HEK293 (cell line): ENCODE measurements around the gene FAM216B.
"Not testable (repeated sequence)": the region's sequence is repeated elsewhere in the genome, so short reads cannot be mapped to it uniquely, and the experiment has no call there.

ENCODE experiments used
- CTCF ChIA-PET: fragments of 350-600 bp; formaldehyde crosslinking; extraction: SDS; loops from one replicate; lab custom pipeline; 2021; ENCODE audit warnings: antibody characterized with exemption; lab: Yijun Ruan, JAX
- POLR2A ChIA-PET: fragments of 300-600 bp; formaldehyde crosslinking; extraction: SDS; loops from one replicate; lab custom pipeline; 2020; ENCODE audit warnings: antibody characterized with exemption, inconsistent platforms; lab: Yijun Ruan, JAX
- H3K27ac ChIP-seq: fragments of 200-500 bp; sonication (Bioruptor generic); 2 replicates; pipeline ENCODE4 v1.5.1; 2014; ENCODE audit warnings: low read depth, low read length, control low read depth, inconsistent platforms; ENCODE audit errors: extremely low read depth
- H3K36me3 ChIP-seq, 2 experiments: fragments of 200-500 bp in 1 of 2; sonication (Bioruptor generic) in 1 of 2; 1 replicate in 1 of 2; 2 replicates in 1 of 2; pipeline ENCODE4 v1.5.1; 2014 to 2017; ENCODE audit warnings: inconsistent platforms in 2 of 2, low read length in 2 of 2; ENCODE audit not compliant: control insufficient read depth in 2 of 2, insufficient read depth in 1 of 2
- H3K4me1 ChIP-seq: fragments of 200-500 bp; sonication (Bioruptor generic); 2 replicates; pipeline ENCODE4 v1.5.1; 2014; ENCODE audit warnings: mild to moderate bottlenecking, low read length, inconsistent platforms; ENCODE audit not compliant: control insufficient read depth, insufficient read depth
- H3K4me3 ChIP-seq: 2 replicates; pipeline ENCODE4 v1.5.1; 2011; ENCODE audit warnings: low read depth, mild to moderate bottlenecking, control low read depth, low read length, moderate library complexity
- H3K9me3 ChIP-seq: fragments of 200-500 bp; sonication (Bioruptor generic); 2 replicates; pipeline ENCODE4 v1.5.1; 2014; ENCODE audit warnings: low read depth, low read length, inconsistent platforms; ENCODE audit not compliant: control insufficient read depth, insufficient read depth
- ATF2 ChIP-seq: fragments of 450-650 bp; formaldehyde crosslinking; IDR thresholded peaks from 2 replicates; pipeline ENCODE4 v1.5.1; 2016; ENCODE audit warnings: missing biosample characterization, missing genetic modification characterization, low read depth
- EGR2 ChIP-seq: fragments of 450-650 bp; formaldehyde crosslinking; IDR thresholded peaks from 2 replicates; pipeline ENCODE4 v1.5.1; 2016; ENCODE audit warnings: low read depth, missing biosample characterization, missing genetic modification characterization
- GFI1B ChIP-seq: fragments of 450-650 bp; formaldehyde crosslinking; IDR thresholded peaks from 2 replicates; pipeline ENCODE4 v1.5.1; 2016; ENCODE audit warnings: missing biosample characterization, missing genetic modification characterization
- ZBTB48 ChIP-seq: fragments of 450-650 bp; formaldehyde crosslinking; IDR thresholded peaks from 2 replicates; pipeline ENCODE4 v1.5.1; 2016; ENCODE audit warnings: missing biosample characterization, missing genetic modification characterization
- ZBTB8A ChIP-seq: fragments of 450-650 bp; formaldehyde crosslinking; IDR thresholded peaks from 2 replicates; pipeline ENCODE4 v1.5.1; 2016; ENCODE audit warnings: missing biosample characterization, missing genetic modification characterization
- ZFHX2 ChIP-seq: fragments of 450-650 bp; formaldehyde crosslinking; conservative IDR thresholded peaks from 2 replicates; pipeline ENCODE4 v1.5.1; 2016; ENCODE audit warnings: missing biosample characterization, missing genetic modification characterization
- ZFP37 ChIP-seq: fragments of 450-650 bp; formaldehyde crosslinking; IDR thresholded peaks from 2 replicates; pipeline ENCODE4 v1.5.1; 2016; ENCODE audit warnings: missing biosample characterization, missing genetic modification characterization
- ZIC2 ChIP-seq: fragments of 450-650 bp; formaldehyde crosslinking; IDR thresholded peaks from 2 replicates; pipeline ENCODE4 v1.5.1; 2016; ENCODE audit warnings: missing biosample characterization, missing genetic modification characterization
- ZNF121 ChIP-seq: fragments of 450-650 bp; formaldehyde crosslinking; IDR thresholded peaks from 2 replicates; pipeline ENCODE4 v1.5.1; 2016; ENCODE audit warnings: missing biosample characterization, missing genetic modification characterization
- ZNF266 ChIP-seq: fragments of 450-650 bp; formaldehyde crosslinking; IDR thresholded peaks from 2 replicates; pipeline ENCODE4 v1.5.1; 2016; ENCODE audit warnings: missing biosample characterization, missing genetic modification characterization, low read depth
- ZNF311 ChIP-seq: fragments of 450-650 bp; formaldehyde crosslinking; IDR thresholded peaks from 2 replicates; pipeline ENCODE4 v1.5.1; 2017; ENCODE audit warnings: missing biosample characterization, missing genetic modification characterization, borderline replicate concordance
- ZNF366 ChIP-seq: fragments of 450-650 bp; formaldehyde crosslinking; conservative IDR thresholded peaks from 2 replicates; pipeline ENCODE4 v1.5.1; 2016; ENCODE audit warnings: missing biosample characterization, missing genetic modification characterization
- ZNF513 ChIP-seq: fragments of 450-650 bp; IDR thresholded peaks from 2 replicates; pipeline ENCODE4 v1.5.1; 2018; ENCODE audit warnings: missing biosample characterization, missing genetic modification characterization
- ZNF530 ChIP-seq: fragments of 450-650 bp; formaldehyde crosslinking; IDR thresholded peaks from 2 replicates; pipeline ENCODE4 v1.5.1; 2016; ENCODE audit warnings: low read depth, missing biosample characterization, missing genetic modification characterization
- ZNF660 ChIP-seq: fragments of 450-650 bp; IDR thresholded peaks from 2 replicates; pipeline ENCODE4 v1.5.1; 2018; ENCODE audit warnings: missing biosample characterization, mild to moderate bottlenecking, missing genetic modification characterization
- ZNF777 ChIP-seq: fragments of 450-650 bp; formaldehyde crosslinking; IDR thresholded peaks from 2 replicates; pipeline ENCODE4 v1.5.1; 2017; ENCODE audit warnings: missing biosample characterization, missing genetic modification characterization, borderline replicate concordance
- ZNF830 ChIP-seq: fragments of 450-650 bp; IDR thresholded peaks from 2 replicates; pipeline ENCODE4 v1.5.0; 2018; ENCODE audit warnings: missing biosample characterization, missing genetic modification characterization, low read depth, mild to moderate bottlenecking, moderate library complexity
- TF ChIP-seq, protein P1 (sequence below): fragments of 450-650 bp; formaldehyde crosslinking; IDR thresholded peaks from 2 replicates; pipeline ENCODE4 v1.5.1; 2016; ENCODE audit warnings: missing biosample characterization, missing genetic modification characterization, low read depth
- TF ChIP-seq, protein P2 (sequence below): fragments of 450-650 bp; formaldehyde crosslinking; IDR thresholded peaks from 2 replicates; pipeline ENCODE4 v1.5.1; 2016; ENCODE audit warnings: missing biosample characterization, missing genetic modification characterization
- TF ChIP-seq, protein P3 (sequence below): fragments of 450-650 bp; formaldehyde crosslinking; IDR thresholded peaks from 2 replicates; pipeline ENCODE4 v1.5.1; 2016; ENCODE audit warnings: missing biosample characterization, missing genetic modification characterization

Gene FAM216B

GRCh38 chr13:42816538-42816937 lies 35.2 kb downstream of the FAM216B start:
- TF ChIP-seq ZBTB48 (tag by site-specific recombination) (no peak), ZNF660 (tag by site-specific recombination) (no peak), ZNF530 (tag by site-specific recombination) (no peak), ZNF513 (tag by site-specific recombination) (no peak), ZNF121 (no peak), ZNF311 (tag by site-specific recombination) (no peak), ZNF830 (tag by site-specific recombination) (no peak), ATF2 (tag by site-specific recombination) (no peak), ZNF777 (tag by site-specific recombination) (no peak), ZFP37 (tag by site-specific recombination) (no peak), ZNF266 (no peak), GFI1B (tag by site-specific recombination) (no peak), ZBTB8A (tag by site-specific recombination) (no peak), ZNF366 (no peak), ZIC2 (tag by site-specific recombination) (no peak)
- TF ChIP-seq, protein P1, sequence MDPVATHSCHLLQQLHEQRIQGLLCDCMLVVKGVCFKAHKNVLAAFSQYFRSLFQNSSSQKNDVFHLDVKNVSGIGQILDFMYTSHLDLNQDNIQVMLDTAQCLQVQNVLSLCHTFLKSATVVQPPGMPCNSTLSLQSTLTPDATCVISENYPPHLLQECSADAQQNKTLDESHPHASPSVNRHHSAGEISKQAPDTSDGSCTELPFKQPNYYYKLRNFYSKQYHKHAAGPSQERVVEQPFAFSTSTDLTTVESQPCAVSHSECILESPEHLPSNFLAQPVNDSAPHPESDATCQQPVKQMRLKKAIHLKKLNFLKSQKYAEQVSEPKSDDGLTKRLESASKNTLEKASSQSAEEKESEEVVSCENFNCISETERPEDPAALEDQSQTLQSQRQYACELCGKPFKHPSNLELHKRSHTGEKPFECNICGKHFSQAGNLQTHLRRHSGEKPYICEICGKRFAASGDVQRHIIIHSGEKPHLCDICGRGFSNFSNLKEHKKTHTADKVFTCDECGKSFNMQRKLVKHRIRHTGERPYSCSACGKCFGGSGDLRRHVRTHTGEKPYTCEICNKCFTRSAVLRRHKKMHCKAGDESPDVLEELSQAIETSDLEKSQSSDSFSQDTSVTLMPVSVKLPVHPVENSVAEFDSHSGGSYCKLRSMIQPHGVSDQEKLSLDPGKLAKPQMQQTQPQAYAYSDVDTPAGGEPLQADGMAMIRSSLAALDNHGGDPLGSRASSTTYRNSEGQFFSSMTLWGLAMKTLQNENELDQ, result no peak
- TF ChIP-seq, protein P2, sequence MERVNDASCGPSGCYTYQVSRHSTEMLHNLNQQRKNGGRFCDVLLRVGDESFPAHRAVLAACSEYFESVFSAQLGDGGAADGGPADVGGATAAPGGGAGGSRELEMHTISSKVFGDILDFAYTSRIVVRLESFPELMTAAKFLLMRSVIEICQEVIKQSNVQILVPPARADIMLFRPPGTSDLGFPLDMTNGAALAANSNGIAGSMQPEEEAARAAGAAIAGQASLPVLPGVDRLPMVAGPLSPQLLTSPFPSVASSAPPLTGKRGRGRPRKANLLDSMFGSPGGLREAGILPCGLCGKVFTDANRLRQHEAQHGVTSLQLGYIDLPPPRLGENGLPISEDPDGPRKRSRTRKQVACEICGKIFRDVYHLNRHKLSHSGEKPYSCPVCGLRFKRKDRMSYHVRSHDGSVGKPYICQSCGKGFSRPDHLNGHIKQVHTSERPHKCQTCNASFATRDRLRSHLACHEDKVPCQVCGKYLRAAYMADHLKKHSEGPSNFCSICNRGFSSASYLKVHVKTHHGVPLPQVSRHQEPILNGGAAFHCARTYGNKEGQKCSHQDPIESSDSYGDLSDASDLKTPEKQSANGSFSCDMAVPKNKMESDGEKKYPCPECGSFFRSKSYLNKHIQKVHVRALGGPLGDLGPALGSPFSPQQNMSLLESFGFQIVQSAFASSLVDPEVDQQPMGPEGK (tag by site-specific recombination), result no peak
- TF ChIP-seq, protein P3, sequence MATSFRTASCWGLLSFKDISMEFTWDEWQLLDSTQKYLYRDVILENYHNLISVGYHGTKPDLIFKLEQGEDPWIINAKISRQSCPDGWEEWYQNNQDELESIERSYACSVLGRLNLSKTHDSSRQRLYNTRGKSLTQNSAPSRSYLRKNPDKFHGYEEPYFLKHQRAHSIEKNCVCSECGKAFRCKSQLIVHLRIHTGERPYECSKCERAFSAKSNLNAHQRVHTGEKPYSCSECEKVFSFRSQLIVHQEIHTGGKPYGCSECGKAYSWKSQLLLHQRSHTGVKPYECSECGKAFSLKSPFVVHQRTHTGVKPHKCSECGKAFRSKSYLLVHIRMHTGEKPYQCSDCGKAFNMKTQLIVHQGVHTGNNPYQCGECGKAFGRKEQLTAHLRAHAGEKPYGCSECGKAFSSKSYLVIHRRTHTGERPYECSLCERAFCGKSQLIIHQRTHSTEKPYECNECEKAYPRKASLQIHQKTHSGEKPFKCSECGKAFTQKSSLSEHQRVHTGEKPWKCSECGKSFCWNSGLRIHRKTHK (tag by site-specific recombination), result no peak
- Histone ChIP-seq H3K27ac (no peak overlapping the region), H3K4me1 (peaks cover 5% of the 10 kb centered on the region; the same call in 1 of the 2 replicates), H3K9me3 (no peaks in the 10 kb centered on the region), H3K36me3 (no peaks in the 10 kb centered on the region), H3K4me3 (no peak overlapping the region)
- POLR2A ChIA-PET, result no interaction called here
- CTCF ChIA-PET, result no interaction called here

GRCh38 chr13:42819687-42820086 lies 38.3 kb downstream of the FAM216B start:
- H3K4me1 ChIP-seq, CTCF ChIA-PET, H3K9me3 ChIP-seq, H3K4me3 ChIP-seq, POLR2A ChIA-PET, H3K36me3 ChIP-seq: not testable (repeated sequence)
- TF ChIP-seq ZFHX2 (tag by site-specific recombination) (peak; percentile 57), EGR2 (tag by site-specific recombination) (peak; percentile 55)
- TF ChIP-seq, all 188 proteins: peak for 2; not testable (repeated sequence) for 186
- H3K27ac ChIP-seq, result not testable (repeated sequence)
